ENCODE measurements around the gene CALM3. TPM values are rescaled to one million over a fixed set of nuclear protein-coding genes. Genes with fewer than 3 reads are reported as not detected.
"Not testable (repeated sequence)": the region's sequence is repeated elsewhere in the genome, so short reads cannot be mapped to it uniquely, and the experiment has no call there.

The CALM3 gene
- total RNA-seq (100 to 1,000 TPM; 219 to 329 TPM), polyA plus RNA-seq (ENCODE audit: insufficient read length in 2 of 2) (1,000 to 10,000 TPM; 1,556 to 1,593 TPM)
- long read RNA-seq, donor 1, transcript CALM3-201 (6 exons, 2,289 nt), result major isoform, 630 of 821 reads
- long read RNA-seq, donor 1, transcript CALM3-207 (4 exons, 721 nt), result minor isoform, 40 of 821 reads
- long read RNA-seq, donor 1, transcript CALM3-213 (2 exons, 590 nt), result minor isoform, 8 of 821 reads
- long read RNA-seq, donor 1, partial matches to known transcripts, result 80 of 821 reads
- long read RNA-seq, donor 1, other reads (novel, unspliced or antisense), result 55 of 821 reads
- long read RNA-seq, donor 2, transcript CALM3-201 (6 exons, 2,289 nt), result major isoform, 215 of 288 reads
- long read RNA-seq, donor 2, transcript CALM3-207 (4 exons, 721 nt), result minor isoform, 11 of 288 reads
- long read RNA-seq, donor 2, partial matches to known transcripts, result 39 of 288 reads
- long read RNA-seq, donor 2, other reads (novel, unspliced or antisense), result 19 of 288 reads
- long read RNA-seq, donor 3, transcript CALM3-201 (6 exons, 2,289 nt), result major isoform, 304 of 433 reads
- long read RNA-seq, donor 3, transcript CALM3-207 (4 exons, 721 nt), result minor isoform, 21 of 433 reads
- long read RNA-seq, donor 3, partial matches to known transcripts, result 100 of 433 reads
- long read RNA-seq, donor 3, other reads (novel, unspliced or antisense), result 6 of 433 reads
- long read RNA-seq, donor 4, transcript CALM3-201 (6 exons, 2,289 nt), result major isoform, 197 of 265 reads
- long read RNA-seq, donor 4, transcript CALM3-207 (4 exons, 721 nt), result minor isoform, 17 of 265 reads
- long read RNA-seq, donor 4, partial matches to known transcripts, result 35 of 265 reads
- long read RNA-seq, donor 4, other reads (novel, unspliced or antisense), result 9 of 265 reads

GRCh38 chr19:46601318-46602224, at the start of gene CALM3:
Gene CALM3 (plus strand): TSS chr19:46601330. CDS start chr19:46601435, 105 bp downstream.
- Histone ChIP-seq H3K27me3 (ENCODE audit: control insufficient read depth, insufficient read depth, low read length) (no peaks in the 10 kb centered on the region), H3K4me1 (ENCODE audit: control insufficient read depth, insufficient read depth, low read length) (peaks cover 49% of the 10 kb centered on the region), H3K27ac (ENCODE audit: low read depth, low read length) (peak within 1 kb of the TSS; percentile 99), H3K36me3 (ENCODE audit: control insufficient read depth, insufficient read depth, low read length) (peaks cover 30% of the 10 kb centered on the region), H3K9me3 (ENCODE audit: control insufficient read depth, insufficient read depth, low read length) (peaks cover 1% of the 10 kb centered on the region), H3K4me3 (ENCODE audit: low read depth, low read length) (peak within 1 kb of the TSS; percentile 99)
- 0% methylated on average over 49 of the region's 51 CpGs for WGBS (ENCODE audit: insufficient coverage)
- peak in 2 of 6 donors; percentile 58 for DNase-seq (ENCODE audit: low read depth in 4 of 6, low spot score in 6 of 6)

- Histone ChIP-seq H3K36me3 (ENCODE audit: control insufficient read depth, insufficient read depth, low read length) (no peaks in the 10 kb centered on the region), H3K9me3 (ENCODE audit: control insufficient read depth, insufficient read depth, low read length) (peaks cover 4% of the 10 kb centered on the region), H3K27ac (ENCODE audit: low read depth, low read length) (no peak overlapping the region), H3K4me1 (ENCODE audit: control insufficient read depth, insufficient read depth, low read length) (no peaks in the 10 kb centered on the region), H3K4me3 (ENCODE audit: low read depth, low read length) (no peak overlapping the region), H3K27me3 (ENCODE audit: control insufficient read depth, insufficient read depth, low read length) (no peaks in the 10 kb centered on the region)
- peak in 1 of 6 donors; percentile 86 for DNase-seq (ENCODE audit: low read depth in 4 of 6, low spot score in 6 of 6)
- no CpG with 5 or more reads among the region's 1 CpG for whole genome bisulfite sequencing (ENCODE audit: insufficient coverage)
Observed at GRCh38 chr19:46552891-46553290, 48.2 kb upstream of the CALM3 start.

- H3K4me1 ChIP-seq (ENCODE audit: control insufficient read depth, insufficient read depth, low read length), result no peaks in the 10 kb centered on the region
- H3K36me3 ChIP-seq (ENCODE audit: control insufficient read depth, insufficient read depth, low read length), result no peaks in the 10 kb centered on the region
- no peak overlapping the region for H3K27ac ChIP-seq (ENCODE audit: low read depth, low read length)
- H3K9me3 ChIP-seq (ENCODE audit: control insufficient read depth, insufficient read depth, low read length), result peaks cover 4% of the 10 kb centered on the region
- WGBS (ENCODE audit: insufficient coverage), result no CpG with 5 or more reads among the region's 1 CpG
- H3K27me3 ChIP-seq (ENCODE audit: control insufficient read depth, insufficient read depth, low read length), result no peaks in the 10 kb centered on the region
- peak in 1 of 6 donors; percentile 91 for DNase-seq (ENCODE audit: low read depth in 4 of 6, low spot score in 6 of 6)
- no peak overlapping the region for H3K4me3 ChIP-seq (ENCODE audit: low read depth, low read length)
Observed at GRCh38 chr19:46554161-46554560, 47.0 kb upstream of the CALM3 start.

GRCh38 chr19:46555628-46556280, 45.4 kb upstream of the CALM3 start:
- H3K27me3 ChIP-seq (ENCODE audit: control insufficient read depth, insufficient read depth, low read length), result no peaks in the 10 kb centered on the region
- no peak for DNase-seq (ENCODE audit: low read depth in 4 of 6, low spot score in 6 of 6)
- no CpG with 5 or more reads among the region's 2 CpGs for WGBS (ENCODE audit: insufficient coverage)
- no peak overlapping the region for H3K27ac ChIP-seq (ENCODE audit: low read depth, low read length)
- no peaks in the 10 kb centered on the region for H3K4me1 ChIP-seq (ENCODE audit: control insufficient read depth, insufficient read depth, low read length)
- no peak overlapping the region for H3K4me3 ChIP-seq (ENCODE audit: low read depth, low read length)
- H3K36me3 ChIP-seq (ENCODE audit: control insufficient read depth, insufficient read depth, low read length), result no peaks in the 10 kb centered on the region
- peaks cover 4% of the 10 kb centered on the region for H3K9me3 ChIP-seq (ENCODE audit: control insufficient read depth, insufficient read depth, low read length)

GRCh38 chr19:46556471-46556870, 44.7 kb upstream of the CALM3 start:
- not testable (repeated sequence) for H3K9me3 ChIP-seq (ENCODE audit: control insufficient read depth, insufficient read depth, low read length); H3K27ac ChIP-seq (ENCODE audit: low read depth, low read length); H3K36me3 ChIP-seq (ENCODE audit: control insufficient read depth, insufficient read depth, low read length); H3K4me1 ChIP-seq (ENCODE audit: control insufficient read depth, insufficient read depth, low read length); H3K27me3 ChIP-seq (ENCODE audit: control insufficient read depth, insufficient read depth, low read length); H3K4me3 ChIP-seq (ENCODE audit: low read depth, low read length); DNase-seq (ENCODE audit: low read depth in 4 of 6, low spot score in 6 of 6)
- WGBS (ENCODE audit: insufficient coverage), result 93% methylated on average over 3 of the region's 5 CpGs

GRCh38 chr19:46559203-46559602, 41.9 kb upstream of the CALM3 start:
- peaks cover 4% of the 10 kb centered on the region for H3K9me3 ChIP-seq (ENCODE audit: control insufficient read depth, insufficient read depth, low read length)
- H3K27ac ChIP-seq (ENCODE audit: low read depth, low read length), result no peak overlapping the region
- no peaks in the 10 kb centered on the region for H3K27me3 ChIP-seq (ENCODE audit: control insufficient read depth, insufficient read depth, low read length)
- no peak overlapping the region for H3K4me3 ChIP-seq (ENCODE audit: low read depth, low read length)
- no peaks in the 10 kb centered on the region for H3K4me1 ChIP-seq (ENCODE audit: control insufficient read depth, insufficient read depth, low read length)
- no peaks in the 10 kb centered on the region for H3K36me3 ChIP-seq (ENCODE audit: control insufficient read depth, insufficient read depth, low read length)
- WGBS (ENCODE audit: insufficient coverage), result 100% methylated on average over 4 of the region's 9 CpGs
- no peak for DNase-seq (ENCODE audit: low read depth in 4 of 6, low spot score in 6 of 6)

GRCh38 chr19:46559675-46560074, 41.5 kb upstream of the CALM3 start:
- H3K4me3 ChIP-seq (ENCODE audit: low read depth, low read length); H3K9me3 ChIP-seq (ENCODE audit: control insufficient read depth, insufficient read depth, low read length); H3K27ac ChIP-seq (ENCODE audit: low read depth, low read length); H3K4me1 ChIP-seq (ENCODE audit: control insufficient read depth, insufficient read depth, low read length); H3K36me3 ChIP-seq (ENCODE audit: control insufficient read depth, insufficient read depth, low read length); H3K27me3 ChIP-seq (ENCODE audit: control insufficient read depth, insufficient read depth, low read length); DNase-seq (ENCODE audit: low read depth in 4 of 6, low spot score in 6 of 6): not testable (repeated sequence)
- WGBS (ENCODE audit: insufficient coverage), result 95% methylated on average over 7 of the region's 8 CpGs

GRCh38 chr19:46564701-46565100, 36.4 kb upstream of the CALM3 start:
- Histone ChIP-seq H3K27me3 (ENCODE audit: control insufficient read depth, insufficient read depth, low read length) (no peaks in the 10 kb centered on the region), H3K4me3 (ENCODE audit: low read depth, low read length) (no peak overlapping the region), H3K9me3 (ENCODE audit: control insufficient read depth, insufficient read depth, low read length) (no peaks in the 10 kb centered on the region), H3K4me1 (ENCODE audit: control insufficient read depth, insufficient read depth, low read length) (no peaks in the 10 kb centered on the region), H3K27ac (ENCODE audit: low read depth, low read length) (no peak overlapping the region), H3K36me3 (ENCODE audit: control insufficient read depth, insufficient read depth, low read length) (no peaks in the 10 kb centered on the region)
- DNase-seq (ENCODE audit: low read depth in 4 of 6, low spot score in 6 of 6), result no peak

- H3K4me3 ChIP-seq (ENCODE audit: low read depth, low read length), result no peak overlapping the region
- no peaks in the 10 kb centered on the region for H3K4me1 ChIP-seq (ENCODE audit: control insufficient read depth, insufficient read depth, low read length)
- no peaks in the 10 kb centered on the region for H3K27me3 ChIP-seq (ENCODE audit: control insufficient read depth, insufficient read depth, low read length)
- no peaks in the 10 kb centered on the region for H3K9me3 ChIP-seq (ENCODE audit: control insufficient read depth, insufficient read depth, low read length)
- WGBS (ENCODE audit: insufficient coverage), result no CpG with 5 or more reads among the region's 5 CpGs
- DNase-seq (ENCODE audit: low read depth in 4 of 6, low spot score in 6 of 6), result peak in 1 of 6 donors; percentile 26
- H3K27ac ChIP-seq (ENCODE audit: low read depth, low read length), result no peak overlapping the region
- no peaks in the 10 kb centered on the region for H3K36me3 ChIP-seq (ENCODE audit: control insufficient read depth, insufficient read depth, low read length)
Observed at GRCh38 chr19:46571495-46571894, 29.6 kb upstream of the CALM3 start.
